Skin of body (tissue), 2 donors: ENCODE results near the gene APBA2. TPM values are rescaled to one million over a fixed set of nuclear protein-coding genes. Genes with fewer than 3 reads are reported as not detected.

ENCODE experiments used
- DNase-seq: peaks from one replicate; lab custom pipeline; 2025; lab: John Stamatoyannopoulos, UW
- total RNA-seq: library from RNA; depleted of rRNA; stranded (reverse); fragments of >200 nt; gene quantifications from one replicate; pipeline ENCODE4 v1.2.3, GENCODE V29; 2014

The APBA2 gene
- total RNA-seq, 1 donor from 2014 or later = 7.1 TPM

GRCh38 chr15:28914483-28915023 lies 28.8 kb downstream of the APBA2 start:
- no peak for DNase-seq

- DNase-seq = no peak
Observed at GRCh38 chr15:28915041-28915810, 29.5 kb downstream of the APBA2 start.

- DNase-seq = no peak
Observed at GRCh38 chr15:28915935-28916334, 30.2 kb downstream of the APBA2 start.

- DNase-seq = no peak
Observed at GRCh38 chr15:28917791-28918140, 32.0 kb downstream of the APBA2 start.

- no peak for DNase-seq
Observed at GRCh38 chr15:28918141-28918983, 32.6 kb downstream of the APBA2 start.

- no peak for DNase-seq
Observed at GRCh38 chr15:28919201-28919635, 33.4 kb downstream of the APBA2 start.

- no peak for DNase-seq
Observed at GRCh38 chr15:28919679-28920655, 34.2 kb downstream of the APBA2 start.

- DNase-seq = no peak
Observed at GRCh38 chr15:28920781-28921331, 35.1 kb downstream of the APBA2 start.

GRCh38 chr15:28921336-28921735 lies 35.6 kb downstream of the APBA2 start:
- DNase-seq = no peak

GRCh38 chr15:28921919-28922706 lies 36.3 kb downstream of the APBA2 start:
- DNase-seq = no peak

- DNase-seq = no peak
Observed at GRCh38 chr15:28922707-28923012, 36.9 kb downstream of the APBA2 start.

GRCh38 chr15:28923726-28924280 lies 38.0 kb downstream of the APBA2 start:
- no peak for DNase-seq

- DNase-seq = no peak
Observed at GRCh38 chr15:28927043-28927442, 41.3 kb downstream of the APBA2 start.

- no peak for DNase-seq
Observed at GRCh38 chr15:28929200-28929599, 43.4 kb downstream of the APBA2 start.

- no peak for DNase-seq
Observed at GRCh38 chr15:28930011-28930410, 44.2 kb downstream of the APBA2 start.

GRCh38 chr15:28930476-28931291 lies 44.9 kb downstream of the APBA2 start:
- DNase-seq = no peak

- no peak for DNase-seq
Observed at GRCh38 chr15:28931828-28932227, 46.1 kb downstream of the APBA2 start.

- no peak for DNase-seq
Observed at GRCh38 chr15:28932361-28932760, 46.6 kb downstream of the APBA2 start.
